SK-N-MC (cell line): ENCODE data around the gene SEC14L1.

Source experiments
- DNase-seq: peaks from one replicate; pipeline ENCODE4 v3.0.0-alpha.2; 2011; ENCODE audit warnings: low read depth, low spot score
- H3K27ac ChIP-seq: fragments of 200-600 bp; sonication (generic); 2 replicates; pipeline ENCODE4 v1.5.1; 2016; ENCODE audit warnings: mixed run types
- H3K36me3 ChIP-seq: fragments of 200-600 bp; sonication (generic); 2 replicates; pipeline ENCODE4 v1.6.1; 2017; ENCODE audit warnings: antibody characterized with exemption, low read length, mixed read lengths; ENCODE audit not compliant: insufficient read depth
- H3K4me3 ChIP-seq: fragments of 200-600 bp; sonication (generic); 2 replicates; pipeline ENCODE4 v1.5.1; 2016
- H3K9ac ChIP-seq: fragments of 200-600 bp; sonication (generic); 2 replicates; pipeline ENCODE4 v1.8.0; 2017; ENCODE audit warnings: mixed run types, mixed read lengths; ENCODE audit not compliant: insufficient read length
- H3K9me3 ChIP-seq: fragments of 200-600 bp; sonication (generic); 2 replicates; pipeline ENCODE4 v1.6.1; 2017; ENCODE audit warnings: low read depth, mild to moderate bottlenecking, antibody characterized with exemption, low read length, moderate library complexity, mixed read lengths
- EZH2 ChIP-seq: fragments of 200-600 bp; sonication (generic); IDR thresholded peaks from one replicate; pipeline ENCODE4 v1.6.1; 2017; ENCODE audit warnings: antibody characterized with exemption
- FOXP2 ChIP-seq: optimal IDR thresholded peaks from 2 replicates; pipeline ENCODE3; 2011; ENCODE audit warnings: mild to moderate bottlenecking, moderate library complexity; ENCODE audit not compliant: insufficient read depth; ENCODE audit errors: extremely low read length, control extremely low read depth
- POLR2AphosphoS5 ChIP-seq: IDR thresholded peaks from 2 replicates; pipeline ENCODE4 v1.6.1; 2012; ENCODE audit warnings: mild to moderate bottlenecking, low read depth, low read length, borderline replicate concordance

Gene SEC14L1

DNA sequence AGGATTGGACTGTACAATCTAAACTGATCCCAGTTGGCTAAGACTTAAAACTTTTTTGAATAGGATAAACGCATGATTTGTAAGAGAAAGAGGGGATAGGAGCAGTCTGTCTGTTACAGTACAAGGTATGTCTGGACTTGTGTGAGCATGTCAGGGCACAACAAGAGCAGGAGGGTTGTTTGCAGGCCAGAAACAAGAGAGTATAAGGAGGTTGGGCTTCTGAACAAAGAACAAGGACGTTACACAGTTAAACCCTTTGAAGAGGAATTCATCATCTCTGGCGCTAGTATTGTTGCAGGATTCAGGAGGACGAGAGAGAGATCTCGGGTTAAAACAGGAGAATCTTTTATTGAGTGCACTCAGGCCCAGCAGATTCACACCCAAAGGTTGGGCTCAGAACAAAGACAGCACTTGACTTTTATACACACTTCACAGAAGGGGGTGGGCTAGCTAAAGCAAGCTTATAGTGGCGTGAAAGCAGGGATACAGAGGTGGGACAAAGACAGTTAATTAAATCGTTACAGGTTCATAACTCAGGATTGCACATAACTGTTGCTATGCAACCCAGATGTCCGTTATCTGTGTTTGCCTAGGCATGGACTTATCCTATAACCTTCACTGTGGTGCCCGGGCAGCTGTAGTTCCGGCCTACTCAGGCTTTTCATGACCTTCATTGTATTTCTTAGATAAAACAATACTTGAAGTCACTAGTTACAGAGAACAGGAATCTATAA is 34.3 kb downstream of the SEC14L1 start:
- Histone ChIP-seq H3K36me3 (peaks cover 15% of the 10 kb centered on the region), H3K4me3 (no peak overlapping the region), H3K9me3 (peaks cover 20% of the 10 kb centered on the region), H3K27ac (no peak overlapping the region), H3K9ac (no peak overlapping the region)
- TF ChIP-seq POLR2AphosphoS5 (no peak), FOXP2 (no peak), EZH2 (no peak)
- DNase-seq: no peak

DNA sequence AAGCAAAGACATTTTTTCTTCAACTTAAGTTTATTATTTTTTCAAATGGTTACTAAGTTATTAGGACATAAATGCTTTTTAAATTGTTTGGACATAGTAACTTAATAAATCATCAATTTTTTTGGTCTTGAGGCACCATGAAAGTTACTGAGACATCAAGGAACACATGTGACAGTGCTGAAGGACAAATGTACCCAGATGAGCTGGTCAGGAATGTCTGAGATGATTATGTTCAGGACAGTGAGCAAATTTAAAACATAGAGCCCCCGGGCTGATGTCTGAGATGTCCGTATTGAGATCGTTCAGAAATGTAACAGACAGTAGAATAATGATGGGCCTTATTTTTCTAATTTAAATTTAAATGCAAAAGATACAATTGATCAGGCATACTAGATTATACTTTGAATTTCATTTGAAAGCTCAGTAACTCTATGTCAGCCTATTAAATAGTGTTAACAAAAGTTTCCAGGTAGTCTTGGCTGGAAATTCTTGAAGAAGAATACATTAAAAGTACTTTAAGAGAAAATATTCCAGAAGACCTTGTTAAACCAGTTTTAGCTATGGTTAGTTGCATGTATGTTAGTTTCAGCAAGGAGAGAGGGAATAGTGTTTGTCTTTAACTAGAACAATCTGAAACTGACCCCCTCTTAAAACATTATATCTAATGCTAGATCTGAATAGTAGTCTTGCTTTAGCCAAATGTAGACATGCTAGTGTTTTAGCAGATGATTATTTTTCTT is 36.4 kb downstream of the SEC14L1 start:
- no peak for DNase-seq
- H3K9ac ChIP-seq: no peak overlapping the region
- H3K27ac ChIP-seq: peak overlapping the region; percentile 57; the same call in 1 of the 2 replicates
- TF ChIP-seq POLR2AphosphoS5 (no peak), FOXP2 (no peak), EZH2 (no peak)
- H3K9me3 ChIP-seq: peaks cover 20% of the 10 kb centered on the region
- peaks cover 15% of the 10 kb centered on the region for H3K36me3 ChIP-seq
- no peak overlapping the region for H3K4me3 ChIP-seq

DNA sequence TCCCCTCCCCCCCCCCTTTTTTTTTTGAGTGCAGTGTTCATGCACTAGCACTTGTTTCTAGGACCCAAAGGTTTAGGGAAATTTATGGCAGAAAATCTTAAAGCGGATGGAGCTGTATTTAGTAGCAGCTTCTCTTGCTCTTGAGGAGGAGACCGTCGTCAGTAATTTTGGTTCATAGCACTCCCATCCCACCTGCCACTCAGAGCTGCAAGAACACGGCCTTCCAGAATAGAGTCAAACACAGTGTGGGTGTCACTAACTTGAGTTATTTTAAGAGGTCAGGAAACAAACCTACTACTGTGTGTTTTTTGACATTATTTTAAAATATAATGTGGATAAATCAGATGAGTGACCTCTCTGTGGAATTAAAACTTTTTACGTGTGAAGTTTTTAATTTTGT is 37.3 kb downstream of the SEC14L1 start:
- Histone ChIP-seq H3K27ac (peak overlapping the region; percentile 25; the same call in 1 of the 2 replicates), H3K9me3 (peaks cover 17% of the 10 kb centered on the region), H3K36me3 (peaks cover 15% of the 10 kb centered on the region), H3K4me3 (no peak overlapping the region), H3K9ac (no peak overlapping the region)
- no peak for TF ChIP-seq FOXP2
- TF ChIP-seq POLR2AphosphoS5: no peak
- TF ChIP-seq EZH2: no peak
- no peak for DNase-seq

DNA sequence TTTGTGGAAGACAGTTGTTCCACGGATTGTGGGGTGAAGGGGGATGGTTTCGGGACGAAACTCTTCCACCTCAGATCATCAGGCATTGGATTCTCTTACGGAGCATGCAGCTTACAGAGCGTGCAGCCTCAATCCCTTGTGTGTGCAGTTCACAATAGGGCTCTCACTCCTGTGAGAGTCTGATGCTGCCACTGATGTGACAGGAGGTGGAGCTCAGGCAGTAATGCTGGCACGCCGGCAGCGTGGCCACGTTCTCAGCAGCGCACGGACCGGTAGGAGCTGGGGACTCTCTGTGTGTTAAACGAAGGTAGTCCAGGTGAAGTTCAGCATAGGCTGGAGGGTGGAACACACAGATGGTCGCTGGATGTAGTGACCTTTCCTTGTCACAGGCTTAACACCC is 37.8 kb downstream of the SEC14L1 start:
- no peak for TF ChIP-seq EZH2
- TF ChIP-seq POLR2AphosphoS5: no peak
- no peak for TF ChIP-seq FOXP2
- Histone ChIP-seq H3K27ac (0 out of 2 replicates have a peak overlapping the region, but pooled peaks have one; percentile 25), H3K9me3 (peaks cover 12% of the 10 kb centered on the region), H3K4me3 (no peak overlapping the region), H3K36me3 (peaks cover 15% of the 10 kb centered on the region), H3K9ac (no peak overlapping the region)
- no peak for DNase-seq

DNA sequence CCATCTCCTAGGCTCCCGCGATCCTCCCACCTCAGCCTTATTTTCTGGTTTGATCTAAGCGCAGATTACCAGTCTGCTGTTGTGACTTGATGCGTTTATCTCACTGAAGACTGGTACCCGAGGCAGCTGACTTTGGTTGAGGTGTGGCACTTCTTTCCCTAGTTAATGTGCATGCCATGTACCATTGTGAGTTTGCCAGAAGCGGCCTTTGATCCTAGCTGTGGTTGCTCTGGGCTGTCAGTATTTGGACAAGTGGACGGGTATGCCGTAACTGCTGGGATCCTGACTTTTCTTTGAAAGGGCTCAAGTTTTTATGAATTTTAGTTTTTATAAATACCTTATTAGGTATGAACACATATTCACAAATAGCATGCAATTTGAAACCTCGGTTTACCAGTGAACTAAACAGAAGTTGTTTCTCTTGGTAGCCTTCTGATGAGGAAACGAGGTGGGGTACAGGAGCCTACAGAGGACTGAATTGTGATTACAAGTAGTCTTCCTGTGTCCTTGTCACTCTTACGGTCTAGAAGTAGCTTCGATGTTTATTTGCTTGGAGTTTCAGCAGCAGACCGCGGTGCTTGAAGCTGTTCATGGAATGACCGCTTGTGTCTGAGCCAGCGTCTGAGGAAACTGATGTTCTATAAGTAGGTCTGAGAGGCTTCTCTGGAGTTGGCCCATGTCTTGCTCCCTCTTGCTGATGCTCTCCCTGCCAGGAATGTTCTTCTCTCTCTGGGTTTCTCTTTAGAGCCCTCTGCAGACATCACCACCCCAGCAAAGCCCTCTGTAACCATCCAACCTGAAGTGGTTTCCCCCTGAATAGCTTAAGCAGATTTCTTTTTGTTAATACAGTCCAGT is 40.0 kb downstream of the SEC14L1 start:
- H3K9me3 ChIP-seq: no peaks in the 10 kb centered on the region
- H3K36me3 ChIP-seq: no peaks in the 10 kb centered on the region
- no peak overlapping the region for H3K9ac ChIP-seq
- DNase-seq: no peak
- no peak for TF ChIP-seq POLR2AphosphoS5
- no peak for TF ChIP-seq FOXP2
- no peak for TF ChIP-seq EZH2
- H3K27ac ChIP-seq: no peak overlapping the region
- no peak overlapping the region for H3K4me3 ChIP-seq

- H3K9me3 ChIP-seq: no peaks in the 10 kb centered on the region
- peak overlapping the region; percentile 11 for H3K9ac ChIP-seq
- peak; percentile 14 for DNase-seq
- no peaks in the 10 kb centered on the region for H3K36me3 ChIP-seq
- TF ChIP-seq FOXP2 (no peak), POLR2AphosphoS5 (no peak; the same call in 1 of the 2 replicates), EZH2 (no peak)
- H3K27ac ChIP-seq: peak overlapping the region; percentile 67
- peak overlapping the region; percentile 2; the same call in 1 of the 2 replicates for H3K4me3 ChIP-seq
These were observed 41.7 kb downstream of the SEC14L1 start for GRCh38 chr17:77182205-77183172.

DNA sequence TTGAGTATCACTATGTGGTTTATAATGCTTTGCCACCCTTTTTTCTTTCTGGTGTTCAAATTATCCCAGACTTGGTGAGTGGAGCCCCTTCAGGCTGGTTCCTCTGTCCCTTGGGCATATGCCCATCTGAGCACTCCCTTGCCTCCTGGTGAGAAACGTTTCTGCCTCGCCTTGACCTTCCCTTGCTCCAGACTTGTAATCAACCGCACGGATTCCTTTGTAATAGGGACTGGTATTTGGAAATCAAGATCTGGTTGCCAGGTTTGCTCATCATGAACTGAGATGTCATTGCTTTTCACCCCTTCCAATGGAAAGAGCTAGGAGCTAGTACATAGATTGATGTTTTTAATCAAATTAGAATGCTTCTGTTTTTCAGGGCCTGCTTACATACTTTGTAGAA is 43.7 kb downstream of the SEC14L1 start:
- Histone ChIP-seq H3K9me3 (no peaks in the 10 kb centered on the region), H3K4me3 (no peak overlapping the region), H3K27ac (no peak overlapping the region), H3K36me3 (no peaks in the 10 kb centered on the region), H3K9ac (no peak overlapping the region)
- TF ChIP-seq FOXP2 (no peak), POLR2AphosphoS5 (no peak), EZH2 (no peak)
- DNase-seq: no peak
